GM21447 (cell line): ENCODE measurements around the gene GPHN.

Source experiments
- ATAC-seq: cut with Tn5 transposase; IDR thresholded peaks from one replicate; pipeline ENCODE4 v1.9.1; 2021; ENCODE audit not compliant: unreplicated experiment

Gene GPHN

DNA sequence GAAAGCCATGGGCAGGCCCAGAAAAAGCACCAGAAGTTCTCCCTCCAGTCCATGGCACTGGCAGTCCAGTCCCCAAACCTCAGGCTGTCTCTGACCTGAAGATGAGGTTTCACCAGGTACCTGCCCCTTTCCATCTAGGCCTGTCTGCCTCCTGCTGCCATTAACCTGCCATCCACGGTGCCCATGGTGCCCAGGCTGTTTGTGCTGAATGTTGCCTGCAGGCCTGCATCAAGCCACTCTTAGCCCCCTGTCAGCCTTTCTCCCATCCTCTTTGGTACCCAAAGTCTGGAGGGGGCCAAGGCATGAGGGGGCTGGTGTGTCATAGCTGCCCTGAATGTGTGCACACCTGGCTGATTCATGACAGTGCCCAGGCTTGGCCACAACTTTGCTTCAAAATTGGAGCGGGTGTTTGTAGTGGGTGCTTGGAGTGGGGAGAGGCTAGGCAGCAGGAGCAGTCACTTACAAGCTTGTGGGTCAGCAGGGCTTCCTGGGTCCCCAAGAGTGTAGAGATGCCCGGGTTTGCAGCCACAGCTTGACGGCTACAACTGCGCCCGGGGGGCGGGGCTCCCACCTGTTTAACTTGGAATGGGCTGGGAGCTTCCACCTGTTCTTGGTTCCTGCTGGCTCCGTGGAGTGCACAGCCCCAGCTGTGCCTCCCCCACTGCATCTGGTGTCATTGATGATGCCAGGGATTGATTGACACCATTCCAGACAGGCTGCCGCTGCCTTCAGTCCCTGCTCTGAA, 88.5 kb downstream of the GPHN start:
- ATAC-seq: no peak

GRCh38 chr14:66600416-66600815, 92.5 kb downstream of the GPHN start:
- ATAC-seq: no peak

- no peak for ATAC-seq
Observed at GRCh38 chr14:66601932-66602578, 94.1 kb downstream of the GPHN start.

DNA sequence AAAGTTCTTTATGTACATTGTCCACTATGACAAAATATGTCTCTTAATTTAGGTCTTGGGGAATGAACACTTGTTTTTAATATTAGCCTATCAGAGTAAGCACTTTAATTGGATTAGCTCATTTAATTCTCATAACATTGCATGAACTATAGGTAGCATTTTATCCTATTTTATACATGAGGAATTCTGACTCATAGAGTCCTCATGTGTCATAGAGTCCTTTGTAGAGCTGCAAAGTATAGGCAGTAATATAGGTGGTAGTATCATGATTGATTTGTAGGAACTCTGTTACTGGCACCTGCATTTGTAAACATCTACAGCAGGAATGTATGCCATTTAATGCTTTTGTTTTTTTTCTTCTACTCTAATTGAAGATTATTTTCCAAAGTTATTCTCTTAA, 96.0 kb downstream of the GPHN start:
- ATAC-seq: no peak

GRCh38 chr14:66606826-66607225, 98.9 kb downstream of the GPHN start:
- no peak for ATAC-seq

DNA sequence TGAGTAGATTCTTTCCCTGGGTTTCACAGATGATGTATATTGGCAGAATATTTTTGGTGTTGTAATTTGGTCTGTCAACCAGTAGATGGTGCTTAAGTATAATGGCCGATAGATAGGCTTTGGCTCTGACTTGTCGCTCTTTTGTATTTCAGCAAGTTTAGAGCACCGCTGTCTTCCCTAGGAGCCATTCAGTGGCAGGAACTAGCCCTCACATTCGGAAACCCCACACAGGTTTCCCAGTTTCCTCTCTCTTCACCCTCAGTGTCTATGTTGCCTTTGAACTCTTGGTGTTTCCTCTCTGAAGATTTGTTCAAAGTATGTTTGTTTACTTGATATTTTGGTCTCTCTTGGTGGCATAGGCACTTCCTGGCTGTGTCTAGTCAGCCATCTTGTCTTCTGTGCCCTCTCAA, 102.2 kb downstream of the GPHN start:
- ATAC-seq: no peak

DNA sequence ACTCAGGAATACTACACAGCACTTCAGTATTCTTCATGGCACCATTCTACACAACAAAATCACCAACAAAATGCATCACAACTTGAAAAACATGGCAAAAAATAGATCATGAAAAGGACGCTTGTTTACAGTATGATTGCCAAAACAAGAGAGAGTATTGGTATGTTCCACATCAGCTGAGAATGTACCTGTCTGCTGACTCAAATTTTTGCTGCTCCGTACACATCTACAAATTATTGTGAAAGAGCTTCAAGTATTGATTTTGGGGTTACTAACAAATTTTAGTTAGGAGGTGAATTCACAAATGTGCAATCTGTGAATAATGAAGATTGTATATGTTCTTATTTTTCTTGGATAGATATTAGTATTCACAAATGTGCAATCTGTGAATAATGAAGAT, 105.4 kb downstream of the GPHN start:
- no peak for ATAC-seq

DNA sequence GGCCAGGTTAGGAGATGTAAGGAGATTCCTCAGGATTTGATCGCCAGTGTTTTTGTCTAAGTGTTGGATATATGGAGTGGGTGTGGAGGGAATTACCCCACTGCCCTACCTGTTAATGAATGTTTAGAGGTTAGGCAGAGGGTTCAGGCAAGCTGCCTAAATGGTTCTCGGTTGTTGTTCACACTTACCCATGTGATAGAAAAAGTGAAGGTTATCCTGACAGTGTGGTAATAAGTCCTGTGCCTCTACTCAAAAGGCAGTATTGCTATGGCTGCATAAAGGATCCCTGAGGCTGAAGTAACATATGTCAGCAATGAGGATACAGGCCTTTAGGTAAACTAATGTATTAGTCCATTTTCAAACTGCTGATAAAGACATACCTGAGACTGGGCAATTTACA, 112.0 kb downstream of the GPHN start:
- peak; percentile 64 for ATAC-seq

DNA sequence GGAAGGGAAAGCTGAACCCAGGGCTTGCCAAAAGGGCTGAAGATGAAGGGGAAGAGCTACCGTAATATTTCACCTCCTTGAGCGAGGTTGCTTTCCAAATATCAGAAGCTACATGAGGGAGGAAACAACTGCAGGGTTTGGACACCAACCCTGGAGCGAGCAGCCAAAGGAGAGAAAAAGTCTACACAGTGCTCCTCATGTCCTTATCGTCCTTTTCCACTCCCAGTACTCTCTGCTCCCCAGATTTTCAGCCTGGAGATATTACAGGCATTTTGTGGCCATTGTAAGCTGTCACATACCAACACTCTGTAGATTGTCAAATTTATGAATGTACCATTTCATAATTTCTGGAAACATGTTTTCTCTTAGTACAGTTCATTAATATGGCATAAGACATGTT, 115.9 kb downstream of the GPHN start:
- ATAC-seq: no peak

DNA sequence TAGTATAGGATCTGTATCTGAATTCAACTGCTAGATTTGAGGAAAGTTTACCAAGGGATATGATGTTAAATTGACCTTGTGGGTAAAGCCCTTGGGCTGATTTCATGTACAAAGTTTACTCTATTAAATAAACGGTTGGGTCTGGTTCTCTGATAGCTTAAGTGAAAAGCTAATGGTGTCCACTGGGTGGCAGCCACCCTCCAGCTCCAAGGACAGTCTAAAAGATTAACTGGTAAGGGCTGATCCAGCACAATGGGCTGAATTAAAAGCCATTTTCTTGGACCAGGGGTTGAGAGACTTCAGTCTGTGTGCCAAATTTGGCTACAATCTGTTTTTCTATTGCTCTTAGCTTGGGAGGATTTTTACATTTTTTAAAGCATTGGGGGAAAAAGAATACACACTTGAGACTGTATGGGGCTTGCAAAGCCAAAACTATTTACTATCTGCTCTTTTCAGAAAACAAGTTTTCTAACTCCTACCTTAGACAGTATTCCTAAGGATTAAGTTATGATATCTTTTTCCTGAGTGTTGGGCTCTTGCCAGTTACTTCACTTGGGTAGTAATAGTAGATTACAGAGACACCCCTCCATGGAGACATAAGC, 116.5 kb downstream of the GPHN start:
- ATAC-seq: peak; percentile 56

DNA sequence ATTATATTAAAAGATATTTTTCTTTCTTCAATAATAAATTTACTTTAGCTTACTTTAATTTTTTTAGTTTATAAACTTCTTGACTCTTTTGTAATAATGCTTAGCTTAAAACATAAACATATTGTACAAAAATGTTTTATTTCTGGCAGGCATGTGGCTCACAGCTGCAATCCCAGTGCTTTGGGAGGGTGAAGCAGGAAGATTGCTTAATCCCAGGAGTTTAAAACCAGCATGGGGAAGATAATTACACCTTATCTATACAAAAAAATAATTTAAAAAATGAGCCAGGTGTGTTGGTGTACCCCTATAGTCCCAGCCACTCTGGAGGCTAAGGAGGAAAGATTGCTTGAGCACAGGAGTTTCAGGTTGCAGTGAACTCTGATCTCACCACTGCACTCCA, 120.7 kb downstream of the GPHN start:
- no peak for ATAC-seq

- no peak for ATAC-seq
Observed at GRCh38 chr14:66629499-66629898, 121.6 kb downstream of the GPHN start.

- ATAC-seq: no peak
Observed at GRCh38 chr14:66634876-66635275, 126.9 kb downstream of the GPHN start.

DNA sequence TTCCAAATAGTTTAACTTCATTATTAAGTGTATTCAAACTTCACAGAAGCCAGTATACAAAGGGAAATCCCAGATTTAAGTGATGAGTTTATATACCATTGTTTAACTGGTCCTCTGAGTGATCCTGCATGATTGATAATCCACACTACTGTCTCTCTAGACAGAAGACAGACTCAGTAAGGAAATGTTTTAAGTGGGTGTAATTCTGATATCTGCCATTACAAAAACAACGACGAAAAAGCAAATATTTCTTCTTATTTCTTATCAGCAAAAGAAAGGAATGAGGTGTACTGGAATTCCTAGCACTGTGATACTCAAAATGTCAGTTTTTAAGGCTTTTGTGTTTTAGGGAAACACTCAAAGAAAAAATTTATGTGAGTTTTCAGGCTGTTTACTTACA, 127.5 kb downstream of the GPHN start:
- no peak for ATAC-seq

DNA sequence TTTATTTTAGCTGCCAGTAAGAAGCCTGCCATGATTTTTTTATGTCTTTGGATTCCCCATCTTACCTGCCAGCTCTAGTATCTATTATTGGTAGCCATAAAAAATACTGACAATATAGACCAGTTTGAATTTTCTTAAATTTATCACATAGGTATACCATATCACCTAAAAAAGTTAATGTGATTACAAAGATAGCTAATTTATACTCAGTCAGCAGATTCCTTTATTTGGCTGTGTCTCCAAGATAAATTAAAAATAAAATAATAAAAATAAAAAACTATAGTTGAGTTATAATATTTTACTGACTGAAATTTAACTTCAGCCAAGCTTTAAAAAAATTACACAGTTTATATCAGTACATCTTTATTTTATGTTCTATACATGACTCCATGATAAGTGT, 128.3 kb downstream of the GPHN start:
- ATAC-seq: no peak

GRCh38 chr14:66638689-66639088, 130.7 kb downstream of the GPHN start:
- ATAC-seq: no peak

DNA sequence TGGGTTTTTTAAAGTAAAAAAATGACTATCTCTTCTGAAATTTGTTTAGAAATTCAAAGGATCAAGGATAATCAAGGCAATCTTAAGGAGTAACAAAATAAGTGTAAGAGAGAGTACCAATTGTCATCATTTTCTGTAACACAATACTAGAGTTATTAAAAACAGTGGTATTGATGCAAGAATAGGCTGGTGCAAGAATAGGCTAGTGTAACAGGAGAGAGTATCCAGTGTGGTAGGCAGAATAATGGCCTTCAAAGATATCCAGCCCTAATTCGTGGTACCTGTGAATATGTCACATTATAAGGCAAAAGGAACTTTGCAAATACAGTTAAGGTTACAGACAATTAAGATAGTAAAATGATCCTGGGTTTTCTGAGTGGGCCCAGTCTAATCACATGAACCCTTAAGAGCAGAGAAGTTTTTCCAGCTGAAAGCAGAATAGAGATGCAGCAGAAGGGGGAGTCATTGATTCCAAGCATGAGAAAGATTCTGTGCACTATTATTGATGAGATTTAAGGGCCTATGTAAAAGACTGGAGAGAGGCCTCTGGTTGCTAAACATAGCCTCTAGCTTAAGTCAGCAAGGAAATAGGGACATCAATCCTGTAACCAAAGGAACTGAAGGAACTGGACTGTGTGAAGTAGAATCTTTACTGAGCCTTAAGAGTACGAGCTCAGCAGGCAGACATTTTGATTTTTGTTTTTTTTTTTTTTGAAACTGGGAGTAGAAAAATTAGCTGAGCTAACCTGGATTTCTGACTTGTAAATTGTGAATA, 134.1 kb downstream of the GPHN start:
- no peak for ATAC-seq

GRCh38 chr14:66643344-66643743, 135.4 kb downstream of the GPHN start:
- ATAC-seq: no peak

- no peak for ATAC-seq
Observed at GRCh38 chr14:66645716-66646115, 137.8 kb downstream of the GPHN start.

DNA sequence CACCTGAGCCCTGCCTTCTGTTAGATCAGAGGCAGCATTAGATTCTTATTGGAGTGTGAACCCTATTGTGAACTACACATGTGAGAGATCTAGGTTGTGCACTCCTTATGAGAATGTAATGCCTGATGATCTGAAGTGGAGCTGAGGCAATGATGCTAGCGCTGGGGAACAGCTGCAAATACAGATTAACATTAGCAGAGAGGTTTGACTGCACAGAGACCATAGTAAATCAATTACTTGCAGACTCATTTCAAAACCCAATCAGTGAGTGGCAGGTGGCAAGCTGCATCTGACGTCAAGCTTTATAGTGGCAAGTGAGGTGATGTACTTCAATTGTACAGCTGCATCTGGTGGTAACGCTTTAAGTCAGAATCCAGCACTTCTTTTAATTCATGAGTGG, 141.6 kb downstream of the GPHN start:
- peak; percentile 62 for ATAC-seq

GRCh38 chr14:66650491-66650911, 142.6 kb downstream of the GPHN start:
- ATAC-seq: no peak
